Prostate gland (tissue), 2 donors: ENCODE data around the gene FARP2.

Experiments used
- CTCF ChIP-seq, 4 experiments: fragments of 200-600 bp in 2 of 4; fragments of 450-650 bp in 2 of 4; sonication (generic) in 2 of 4; IDR thresholded peaks; 1 replicate in 3 of 4; 2 replicates in 1 of 4; pipeline ENCODE4 v1.5.1; 2016 to 2019; ENCODE audit warnings: antibody characterized with exemption in 4 of 4, mild to moderate bottlenecking in 2 of 4, moderate library complexity in 2 of 4
- POLR2A ChIP-seq: fragments of 450-650 bp; IDR thresholded peaks from one replicate; pipeline ENCODE4 v1.6.1; 2016; ENCODE audit warnings: antibody characterized with exemption, mild to moderate bottlenecking
- POLR2AphosphoS5 ChIP-seq: sonication (generic); formaldehyde crosslinking; IDR thresholded peaks from one replicate; pipeline ENCODE4 v1.6.1; 2017; ENCODE audit warnings: antibody characterized with exemption

- TF ChIP-seq POLR2A (no peak), CTCF (IDR thresholded peaks at IDR 0.05) (no peak), POLR2AphosphoS5 (no peak)
Measured at GRCh38 chr2:241465543-241465942, 109.5 kb downstream of the FARP2 start.
